ENCODE measurements around the gene PLCH2.

- TF ChIP-seq CTCF (IDR thresholded peaks at IDR 0.05) (no peak), POLR2A (IDR thresholded peaks at IDR 0.05) (no peak)
Observed at GRCh38 chr1:2457444-2457843, 18.6 kb upstream of the PLCH2 start.

All from right lobe of liver (tissue), 4 donors.